ENCODE measurements around the gene GAL3ST2. TPM values are rescaled to one million over a fixed set of nuclear protein-coding genes. Genes with fewer than 3 reads are reported as not detected.
"Not testable (repeated sequence)": the region's sequence is repeated elsewhere in the genome, so short reads cannot be mapped to it uniquely, and the experiment has no call there.

The GAL3ST2 gene
- total RNA-seq, 1 donor from 2014 or later = not detected

DNA sequence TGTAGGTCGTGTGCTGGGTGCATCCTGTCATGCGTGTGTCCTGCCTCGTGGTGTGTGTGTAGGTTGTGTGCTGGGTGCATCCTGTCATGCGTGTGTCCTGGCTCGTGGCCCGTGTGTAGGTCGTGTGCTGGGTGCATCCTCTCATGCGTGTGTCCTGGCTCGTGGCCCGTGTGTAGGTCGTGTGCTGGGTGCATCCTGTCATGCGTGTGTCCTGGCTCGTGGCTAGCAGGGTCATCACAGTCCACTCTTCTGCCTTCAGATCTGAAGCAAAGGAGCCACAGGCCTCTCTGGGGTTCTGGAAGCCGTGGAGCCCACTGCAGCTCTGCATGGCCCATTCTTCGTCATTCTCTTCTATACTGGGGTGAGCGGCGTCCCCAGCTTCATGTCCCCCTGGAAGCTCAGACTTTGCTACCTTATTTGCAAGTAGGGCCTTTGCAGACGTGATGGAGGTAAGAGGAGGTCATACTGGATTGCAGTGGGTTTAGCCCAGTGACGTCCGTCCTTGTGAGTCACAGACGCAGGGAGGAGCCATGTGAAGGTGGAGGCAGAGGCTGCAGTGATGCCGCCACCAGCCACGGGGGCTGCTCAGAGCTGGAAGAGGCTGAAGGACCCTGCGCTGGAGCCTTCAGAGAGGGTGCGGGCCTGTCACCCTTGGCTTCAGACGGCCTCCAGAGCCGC lies 43.5 kb downstream of the GAL3ST2 start:
- not testable (repeated sequence) for DNase-seq (ENCODE audit: low read depth, low spot score)

DNA sequence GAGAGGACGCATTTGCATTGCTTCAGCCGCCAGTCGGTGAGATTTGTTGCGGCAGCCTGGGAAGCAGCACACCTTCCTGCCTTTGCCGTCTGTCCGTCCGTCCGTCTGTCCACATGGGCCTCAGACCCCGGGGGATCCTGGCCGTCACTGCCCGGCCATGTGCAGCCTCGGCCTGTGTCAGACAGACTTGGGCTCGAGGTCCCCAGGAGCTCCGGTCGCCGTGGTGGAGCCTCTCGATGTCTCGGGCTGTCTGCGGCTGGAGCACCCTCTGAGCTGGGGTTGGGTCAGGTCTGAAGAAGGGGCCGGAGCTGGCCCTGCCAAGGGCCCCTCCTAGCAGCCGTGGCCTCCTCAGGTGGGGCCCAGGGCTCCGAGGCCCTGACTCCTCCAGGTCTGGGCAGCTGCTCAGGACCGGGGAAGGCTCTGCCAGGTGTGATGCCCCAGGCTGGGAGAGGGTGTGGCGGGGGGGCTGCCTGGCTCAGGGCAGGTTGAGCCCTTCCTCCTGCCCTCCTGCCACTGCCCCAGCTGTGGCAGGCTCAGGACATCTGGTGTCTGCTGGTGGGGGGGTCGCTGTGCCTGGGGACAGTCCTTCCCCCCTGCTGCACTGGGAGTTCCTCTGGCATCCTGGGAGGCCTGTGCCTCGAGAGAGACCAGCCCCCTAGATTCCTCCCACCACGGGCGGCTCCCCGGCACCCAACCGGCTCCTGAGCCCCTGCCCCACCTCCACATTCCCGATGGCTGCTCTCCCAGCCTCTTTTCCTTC lies 44.2 kb downstream of the GAL3ST2 start:
- DNase-seq (ENCODE audit: low read depth, low spot score) = no peak

DNA sequence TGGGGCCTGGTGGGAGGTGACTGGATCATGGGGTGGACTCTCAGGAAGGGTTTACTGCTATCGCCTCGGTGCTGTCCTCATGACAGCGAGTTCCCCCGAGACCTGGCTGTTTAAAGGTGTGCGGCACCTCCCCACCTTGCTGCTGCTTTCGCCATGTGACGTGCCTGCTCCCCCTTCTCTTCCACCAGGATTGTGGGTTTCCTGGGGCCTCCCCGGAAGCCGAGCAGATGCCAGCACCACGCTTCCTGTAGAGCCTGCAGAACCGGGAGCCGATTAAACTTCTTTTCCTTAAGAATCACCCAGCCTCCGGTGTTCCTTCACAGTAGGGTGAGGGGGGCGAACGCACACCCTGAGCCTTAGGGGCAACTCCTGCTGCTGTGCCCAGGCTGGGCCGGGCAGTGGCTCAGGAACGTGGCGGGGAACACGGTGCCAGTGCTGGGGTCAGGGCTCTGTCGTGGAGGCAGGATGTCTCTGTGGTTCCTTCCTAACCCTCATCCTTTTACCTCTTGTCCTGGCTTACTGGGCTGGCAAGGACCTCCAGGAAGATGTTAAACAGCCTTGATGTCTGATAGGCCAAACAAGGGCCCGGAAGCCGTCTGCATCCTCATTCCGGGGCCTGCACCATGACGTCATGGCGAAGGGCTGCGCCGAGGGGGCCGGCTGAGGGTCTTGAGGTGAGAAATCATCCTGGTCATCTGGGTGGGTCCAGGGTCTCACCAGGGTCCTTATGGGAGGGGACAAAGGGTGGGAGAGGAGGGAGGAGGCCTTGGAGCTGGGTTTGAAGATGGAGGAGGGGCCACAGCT lies 45.0 kb downstream of the GAL3ST2 start:
- DNase-seq (ENCODE audit: low read depth, low spot score) = no peak

DNA sequence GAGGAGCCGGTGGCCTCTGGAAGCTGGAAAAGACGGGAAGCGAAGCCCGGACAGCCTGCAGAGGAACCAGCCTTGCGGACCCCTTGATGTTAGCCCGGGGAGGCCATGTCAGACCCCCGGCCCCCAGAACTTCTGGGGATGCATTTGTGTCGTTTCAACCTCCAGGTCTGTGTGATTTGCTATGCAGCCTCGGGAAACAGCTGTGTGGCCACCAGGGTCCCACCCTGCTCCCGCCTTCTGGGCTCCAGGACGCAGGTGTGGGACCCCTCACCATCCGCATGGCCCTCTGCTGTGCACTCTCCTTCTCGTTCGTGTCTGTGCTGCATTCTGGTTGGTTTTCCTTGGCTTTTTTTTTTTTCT lies 45.6 kb downstream of the GAL3ST2 start:
- no peak for DNase-seq (ENCODE audit: low read depth, low spot score)

DNA sequence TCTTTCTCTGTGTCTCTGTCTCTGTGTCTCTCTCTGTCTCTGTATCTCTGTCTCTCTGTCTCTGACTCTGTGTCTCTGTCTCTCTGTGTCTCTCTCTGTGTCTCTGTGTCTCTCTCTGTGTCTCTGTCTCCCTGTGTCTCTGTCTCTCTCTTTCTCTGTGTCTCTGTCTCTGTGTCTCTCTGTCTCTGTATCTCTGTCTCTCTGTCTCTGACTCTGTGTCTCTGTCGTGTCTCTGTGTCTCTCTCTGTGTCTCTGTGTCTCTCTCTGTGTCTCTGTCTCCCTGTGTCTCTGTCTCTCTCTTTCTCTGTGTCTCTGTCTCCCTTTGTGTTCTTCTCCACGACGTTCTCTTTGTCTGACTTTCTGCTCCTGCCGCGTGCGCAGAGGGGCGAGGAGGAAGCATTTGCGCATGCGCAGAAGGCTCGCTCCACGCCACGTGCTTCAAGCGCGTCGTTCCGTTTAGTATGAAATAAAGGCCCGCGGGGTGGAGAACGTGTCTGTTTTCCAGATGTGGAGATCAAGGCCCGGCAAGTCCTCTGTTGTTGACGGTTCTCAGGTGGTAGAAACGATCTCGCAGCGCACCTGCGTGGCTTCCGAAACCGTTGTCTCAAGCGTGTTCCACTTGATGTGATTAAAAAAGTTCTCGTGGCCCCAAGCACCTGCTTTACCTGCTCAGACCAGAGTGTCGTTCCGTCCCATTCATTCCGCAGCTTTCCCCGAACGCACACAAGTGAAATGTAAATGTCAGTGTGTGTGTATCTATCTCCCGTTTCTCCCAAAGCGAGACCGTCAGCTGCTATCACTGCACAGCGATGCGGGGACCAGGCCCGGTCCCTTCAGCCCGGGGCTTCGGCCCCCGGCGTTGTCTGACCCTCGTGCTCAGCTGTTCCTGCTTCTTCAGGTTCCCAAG lies 47.2 kb downstream of the GAL3ST2 start:
- not testable (repeated sequence) for DNase-seq (ENCODE audit: low read depth, low spot score)

DNA sequence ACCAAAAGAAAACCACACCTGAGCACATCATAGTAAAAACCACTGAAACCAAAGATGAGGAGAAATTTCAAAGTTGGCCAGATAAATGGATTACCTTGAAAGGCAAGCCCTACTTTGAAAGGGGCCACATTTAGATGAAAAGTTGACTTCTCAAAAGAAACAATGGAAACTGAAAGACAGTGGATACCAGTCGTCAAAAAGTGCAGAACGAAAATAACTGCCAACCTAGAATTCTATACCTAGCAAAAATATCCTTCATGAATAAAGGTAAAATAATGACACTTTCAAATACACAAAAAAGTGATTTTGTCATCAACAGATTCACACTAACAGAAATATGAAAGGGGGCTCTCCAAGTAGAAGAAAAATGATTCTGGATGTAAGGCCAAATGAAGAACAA lies 50.8 kb downstream of the GAL3ST2 start:
- no peak for DNase-seq (ENCODE audit: low read depth, low spot score)

DNA sequence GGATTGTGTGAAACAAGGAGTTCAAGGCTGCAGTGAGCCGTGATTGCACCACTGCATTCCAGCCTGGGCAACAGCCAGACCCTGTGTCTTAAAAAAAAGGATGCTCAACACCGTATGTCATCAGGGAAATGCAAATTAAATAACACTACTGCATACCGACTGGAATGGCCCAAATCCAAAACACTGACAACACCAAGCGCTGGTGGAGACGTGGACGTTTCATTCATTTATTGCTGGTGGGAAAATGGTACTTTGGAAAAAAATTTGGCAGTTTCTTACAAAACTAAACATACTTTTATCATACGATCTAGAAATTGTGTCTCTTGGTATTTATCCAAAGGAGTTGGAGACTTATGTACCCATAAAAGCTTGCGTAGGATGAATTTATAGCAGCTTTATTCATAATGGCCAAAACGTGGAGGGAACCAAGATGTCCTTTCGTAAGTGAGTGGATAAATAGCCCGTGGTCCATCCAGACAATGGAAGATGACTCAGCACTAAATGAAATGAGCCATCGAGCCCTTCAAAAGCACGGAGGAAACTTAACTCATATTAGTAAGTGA lies 56.6 kb downstream of the GAL3ST2 start:
- DNase-seq (ENCODE audit: low read depth, low spot score) = no peak

DNA sequence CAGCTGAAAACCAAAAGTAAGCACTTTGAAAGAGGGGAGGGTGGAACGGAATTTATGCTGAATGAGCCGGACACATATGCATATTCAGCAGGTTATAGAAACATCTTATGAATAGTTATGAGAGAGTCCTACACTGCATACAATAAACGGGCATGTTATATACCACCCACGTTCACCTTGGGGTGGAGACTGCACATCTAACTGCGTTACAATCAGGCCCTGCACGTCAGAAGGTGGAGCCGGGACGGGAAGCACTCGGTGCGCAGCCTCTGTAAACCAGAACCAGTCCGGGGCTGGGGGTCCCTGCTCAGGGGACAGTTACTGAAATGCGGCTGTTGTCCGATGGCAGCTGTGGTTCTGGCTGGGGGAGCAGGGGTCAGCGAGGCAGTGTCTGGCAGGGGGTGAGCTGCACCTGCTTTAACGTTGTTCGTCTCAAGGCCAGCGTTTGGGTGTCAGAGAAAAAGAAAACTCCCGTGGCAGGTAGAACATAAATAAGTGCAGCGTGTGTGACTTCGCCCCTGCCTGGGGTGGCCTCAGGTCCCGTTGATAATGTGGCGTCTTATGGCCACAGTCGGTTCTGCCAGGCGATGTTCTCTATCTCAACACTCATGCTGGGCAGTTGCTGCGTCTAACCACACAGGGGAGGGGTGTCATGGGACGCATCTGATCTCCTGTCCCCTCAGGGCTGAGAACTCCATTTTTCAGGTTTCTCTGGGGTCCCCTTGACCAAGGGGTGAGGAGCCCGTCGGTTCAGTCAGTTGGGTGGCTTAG lies 57.3 kb downstream of the GAL3ST2 start:
- DNase-seq (ENCODE audit: low read depth, low spot score) = not testable (repeated sequence)

DNA sequence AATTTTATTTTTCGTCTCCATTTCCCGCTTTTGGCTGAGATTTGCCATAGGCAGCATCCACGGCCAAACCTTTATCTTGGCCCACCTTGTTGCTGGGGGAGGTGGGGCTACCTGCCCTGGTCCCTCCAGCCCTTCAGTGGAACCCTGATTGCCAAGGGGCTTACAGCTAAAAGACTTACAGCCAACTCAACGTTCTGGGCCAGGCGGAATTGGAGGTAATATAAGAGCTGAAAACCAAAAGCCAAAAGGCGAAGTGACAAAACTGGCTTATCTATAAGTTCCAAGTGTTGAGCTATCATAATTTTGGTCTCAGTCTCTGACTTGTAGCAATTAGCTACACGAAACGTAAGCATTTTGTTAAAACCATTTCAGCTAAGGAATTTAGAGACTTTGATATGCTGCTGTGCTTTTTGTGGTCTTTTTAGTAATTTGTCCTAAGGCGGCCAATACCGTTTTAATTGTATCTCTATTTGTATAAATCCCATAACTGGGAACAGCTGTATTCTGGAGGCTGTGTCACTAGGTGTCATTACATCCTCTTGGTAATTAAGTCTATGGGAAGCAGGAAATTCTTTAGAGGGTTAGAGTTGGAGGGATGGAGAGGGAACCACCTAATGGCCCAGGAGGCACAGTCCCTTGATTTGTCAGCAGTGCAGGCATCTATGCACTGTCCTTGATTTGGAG lies 58.0 kb downstream of the GAL3ST2 start:
- no peak for DNase-seq (ENCODE audit: low read depth, low spot score)

DNA sequence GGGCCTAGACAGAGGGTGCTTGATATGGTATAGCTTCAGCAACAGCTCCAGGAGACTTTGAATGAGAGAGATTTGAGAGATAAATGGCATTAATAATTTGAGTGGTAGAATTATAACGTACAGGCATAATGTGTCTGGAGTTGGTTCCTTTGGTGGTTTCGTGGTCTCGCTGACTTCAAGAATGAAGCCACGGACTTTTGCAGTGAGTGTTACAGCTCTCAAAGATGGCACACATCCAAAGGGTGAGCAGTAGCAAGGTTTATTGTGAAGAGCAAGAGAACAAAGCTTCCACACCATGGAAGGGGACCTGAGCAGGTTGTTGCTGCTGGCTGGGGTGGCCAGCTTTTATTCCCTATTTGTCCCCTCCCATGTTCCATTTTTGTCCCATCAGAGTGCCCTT lies 59.0 kb downstream of the GAL3ST2 start:
- no peak for DNase-seq (ENCODE audit: low read depth, low spot score)

DNA sequence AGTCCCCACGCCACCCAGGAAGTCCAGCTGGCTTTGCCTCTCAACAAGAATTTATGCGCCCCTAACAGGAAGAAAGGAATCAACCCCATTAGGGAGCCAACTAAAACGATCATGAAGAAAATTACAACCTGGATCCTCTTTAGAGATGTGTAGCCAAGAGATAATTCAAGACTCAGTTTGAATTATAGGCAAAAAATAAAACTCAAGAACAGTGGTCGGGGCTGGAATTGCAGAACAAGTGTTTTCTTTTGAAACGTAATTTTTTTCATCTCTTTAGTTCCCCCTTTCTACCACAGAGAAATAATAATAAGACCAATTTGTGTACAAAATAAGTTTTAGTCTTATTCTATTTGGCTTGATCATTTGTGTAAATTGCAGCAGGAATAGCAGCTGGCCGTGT lies 59.7 kb downstream of the GAL3ST2 start:
- DNase-seq (ENCODE audit: low read depth, low spot score) = no peak

DNA sequence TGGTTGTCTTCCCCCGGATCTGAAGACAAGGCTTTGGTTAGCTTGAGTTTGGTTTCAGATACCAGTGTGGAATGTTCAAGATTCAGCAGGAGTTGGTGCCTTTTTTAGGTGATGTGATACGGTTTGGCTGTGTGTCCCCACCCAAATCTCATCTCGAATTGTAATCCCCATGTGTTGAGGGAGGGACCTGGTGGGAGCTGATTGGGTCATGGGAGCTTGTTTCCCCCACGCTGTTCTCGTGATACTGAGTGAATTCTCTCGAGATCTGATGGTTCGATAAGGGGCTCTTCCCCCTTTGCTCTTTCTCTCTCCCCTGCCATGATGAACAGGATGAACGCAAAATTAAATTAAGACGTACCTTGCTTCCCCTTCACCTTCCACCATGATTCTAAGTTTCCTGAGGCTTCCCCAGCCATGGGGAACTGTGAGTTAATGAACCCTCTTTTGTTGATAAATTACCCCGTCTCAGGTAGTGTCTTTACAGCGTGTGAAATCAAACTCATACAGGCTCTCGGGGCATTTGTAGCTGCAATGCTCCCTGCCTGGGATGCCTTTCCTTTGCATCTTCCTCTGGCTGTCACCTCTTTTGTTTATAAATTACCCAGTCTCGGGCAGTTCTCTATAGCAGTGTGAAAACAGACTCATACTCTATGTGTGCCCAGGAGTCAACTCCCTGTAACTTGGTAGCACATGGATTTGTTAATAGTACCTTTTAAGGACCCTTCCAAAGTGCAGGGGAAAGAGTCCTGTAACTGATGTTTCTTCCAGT lies 60.8 kb downstream of the GAL3ST2 start:
- no peak for DNase-seq (ENCODE audit: low read depth, low spot score)

DNA sequence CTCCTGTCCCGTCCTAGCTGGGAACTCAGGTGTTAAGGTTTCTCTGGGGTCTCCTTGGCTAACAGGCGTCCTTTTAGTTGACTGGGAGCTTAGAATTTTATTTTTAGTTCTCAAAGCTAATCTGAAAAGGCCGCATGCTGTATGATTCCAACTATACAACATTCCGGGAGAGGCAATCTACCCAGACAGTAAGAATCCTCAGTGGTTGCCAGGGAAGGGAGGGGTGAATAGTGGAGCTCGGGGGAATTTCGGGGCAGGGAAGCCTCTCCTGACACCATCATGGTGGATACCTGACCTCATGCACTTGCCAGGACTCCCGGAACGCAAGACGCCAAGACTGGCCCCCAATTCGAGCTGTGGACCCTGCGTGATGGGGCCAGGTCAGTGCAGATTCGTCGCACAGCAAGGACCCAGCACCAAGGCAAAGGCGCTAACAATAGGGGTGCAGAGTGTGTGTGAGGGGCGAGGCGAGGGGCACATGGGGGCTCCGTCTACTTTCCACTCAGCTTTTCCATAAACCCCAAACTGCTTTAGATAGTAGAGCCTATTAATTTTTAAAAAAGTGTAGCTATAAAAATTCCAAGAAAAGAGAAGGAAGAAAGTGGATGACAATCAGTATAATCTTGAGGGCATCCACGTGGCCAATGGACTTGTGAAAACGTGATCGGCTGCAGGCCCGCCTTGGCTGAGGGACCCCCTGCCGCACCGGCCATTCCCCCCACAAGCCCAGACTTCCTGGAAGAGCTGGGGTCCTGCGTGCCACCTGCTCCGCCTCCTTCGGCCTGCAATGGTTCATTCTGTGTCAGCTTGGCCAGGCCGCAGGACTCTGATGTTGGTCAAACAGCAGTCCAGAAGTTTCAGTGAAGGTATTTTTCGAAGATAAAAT lies 64.8 kb downstream of the GAL3ST2 start:
- no peak for DNase-seq (ENCODE audit: low read depth, low spot score)

DNA sequence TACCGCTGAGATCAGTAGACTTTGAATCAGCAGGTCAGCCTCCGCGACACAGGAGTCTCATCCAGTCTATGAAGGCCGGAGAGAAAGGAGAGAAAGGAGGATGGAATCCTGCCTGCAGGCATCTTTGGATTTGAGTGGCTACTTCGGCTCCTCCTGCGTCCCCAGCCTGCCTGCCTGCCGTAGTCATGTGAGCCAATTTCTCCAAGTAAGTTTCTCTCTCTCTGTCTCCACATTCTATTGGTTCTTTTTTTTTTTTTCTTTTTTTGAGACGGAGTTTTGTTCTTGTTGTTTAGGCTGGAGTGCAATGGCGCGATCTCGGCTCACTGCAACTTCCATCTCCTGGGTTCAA lies 65.4 kb downstream of the GAL3ST2 start:
- no peak for DNase-seq (ENCODE audit: low read depth, low spot score)

DNA sequence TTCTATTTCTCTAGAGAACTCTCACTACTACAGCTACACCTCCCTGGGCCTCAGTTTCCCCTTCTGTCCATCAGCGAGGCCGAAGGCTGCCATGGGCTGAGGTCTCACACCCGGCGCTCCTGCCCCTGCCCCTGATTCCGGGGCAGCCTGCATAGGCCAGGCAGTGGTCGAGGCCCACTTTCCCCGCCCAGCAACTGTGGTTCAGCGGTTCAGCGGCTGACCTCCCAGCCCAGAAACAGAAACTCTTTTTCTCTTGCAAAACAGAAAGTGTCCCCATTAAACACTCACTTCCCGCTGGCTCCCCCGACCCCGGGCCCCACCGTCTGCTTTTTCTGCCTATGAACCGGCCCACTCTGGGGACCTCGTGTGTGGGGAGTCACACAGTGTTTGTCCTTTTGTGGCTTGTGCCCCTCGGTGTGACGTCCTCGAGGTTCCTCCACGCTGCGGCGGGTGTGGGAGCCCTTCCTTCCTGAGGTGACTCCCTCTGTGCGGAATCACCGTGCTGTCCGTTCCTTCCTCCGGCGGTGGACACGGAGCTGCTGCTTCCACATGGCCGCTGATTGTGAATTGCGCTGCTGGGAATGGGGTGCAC lies 66.1 kb downstream of the GAL3ST2 start:
- no peak for DNase-seq (ENCODE audit: low read depth, low spot score)

DNA sequence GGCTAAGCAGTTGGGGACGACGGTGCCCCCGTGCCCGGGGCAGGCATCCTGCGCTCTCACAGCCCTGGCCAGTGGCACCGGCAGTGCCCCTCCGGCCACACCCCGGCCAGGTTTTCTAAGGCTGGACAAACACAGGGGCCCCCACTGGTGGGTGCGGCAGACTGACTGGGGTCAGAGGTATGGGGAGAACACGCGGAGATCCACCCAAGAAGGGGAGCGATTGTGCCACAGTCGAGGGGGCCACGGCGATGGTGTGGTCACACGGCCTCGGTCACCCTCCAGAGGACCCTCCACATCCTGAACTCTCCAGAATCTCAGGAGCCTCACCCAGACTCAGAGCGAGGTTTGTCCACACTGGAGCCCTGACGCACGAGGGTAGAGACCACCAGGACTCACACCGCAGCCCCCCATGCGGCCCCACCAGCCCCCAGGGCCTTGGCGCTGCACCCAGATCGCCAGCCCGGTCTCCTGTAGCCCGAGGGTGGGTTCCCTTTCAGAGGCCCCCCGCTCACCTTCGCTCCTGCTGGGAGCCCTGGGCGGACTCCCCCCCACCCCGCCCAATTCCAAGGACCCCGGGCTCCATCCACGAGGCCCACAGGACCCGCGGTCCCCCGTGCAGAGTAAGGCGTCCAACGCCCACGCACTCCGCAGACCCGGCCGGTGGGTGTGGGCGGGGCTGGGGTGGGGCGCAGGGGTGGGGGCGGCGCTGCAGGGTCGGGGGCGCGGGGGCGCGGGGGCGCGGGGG lies 66.9 kb downstream of the GAL3ST2 start:
- DNase-seq (ENCODE audit: low read depth, low spot score) = no peak
